Medulla oblongata (tissue), 1 donor: ENCODE results near the gene KIAA0232.
"Not testable (repeated sequence)": the region's sequence is repeated elsewhere in the genome, so short reads cannot be mapped to it uniquely, and the experiment has no call there.

ENCODE experiments used
- DNase-seq: peaks from one replicate; pipeline ENCODE4 v3.0.0-alpha.2; 2015; ENCODE audit errors: extremely low spot score

Gene KIAA0232

GRCh38 chr4:6773616-6774540 lies 8.6 kb upstream of the KIAA0232 start:
- no peak for DNase-seq

- DNase-seq: no peak
These were observed 6.8 kb upstream of the KIAA0232 start for GRCh38 chr4:6775746-6776145.

GRCh38 chr4:6776920-6777635 lies 5.4 kb upstream of the KIAA0232 start:
- DNase-seq: no peak

GRCh38 chr4:6777636-6778281 lies 4.8 kb upstream of the KIAA0232 start:
- DNase-seq: no peak

- DNase-seq: no peak
These were observed 4.1 kb upstream of the KIAA0232 start for GRCh38 chr4:6778435-6778834.

GRCh38 chr4:6779667-6780565 lies 2.6 kb upstream of the KIAA0232 start:
- DNase-seq: peak; percentile 50

GRCh38 chr4:6781113-6781512 lies 1.4 kb upstream of the KIAA0232 start:
- DNase-seq: no peak

- DNase-seq: no peak
These were observed 966 bp upstream of the KIAA0232 start for GRCh38 chr4:6781561-6781960.

- DNase-seq: no peak
These were observed 251 bp downstream of the KIAA0232 start for GRCh38 chr4:6782846-6783110.

- peak; percentile 95 for DNase-seq
These were observed 819 bp downstream of the KIAA0232 start for GRCh38 chr4:6783111-6783981.

GRCh38 chr4:6785572-6785925 lies 3.0 kb downstream of the KIAA0232 start:
- DNase-seq: no peak

GRCh38 chr4:6788123-6788522 lies 5.6 kb downstream of the KIAA0232 start:
- DNase-seq: no peak

- DNase-seq: not testable (repeated sequence)
These were observed 8.7 kb downstream of the KIAA0232 start for GRCh38 chr4:6791245-6791644.

- not testable (repeated sequence) for DNase-seq
These were observed 9.3 kb downstream of the KIAA0232 start for GRCh38 chr4:6791796-6792195.

GRCh38 chr4:6794189-6794588 lies 11.7 kb downstream of the KIAA0232 start:
- DNase-seq: no peak

- no peak for DNase-seq
These were observed 13.3 kb downstream of the KIAA0232 start for GRCh38 chr4:6795821-6796220.

GRCh38 chr4:6797368-6797767 lies 14.8 kb downstream of the KIAA0232 start:
- not testable (repeated sequence) for DNase-seq

- no peak for DNase-seq
These were observed 16.6 kb downstream of the KIAA0232 start for GRCh38 chr4:6799091-6799490.

- DNase-seq: no peak
These were observed 19.5 kb downstream of the KIAA0232 start for GRCh38 chr4:6802025-6802424.

GRCh38 chr4:6802626-6803025 lies 20.1 kb downstream of the KIAA0232 start:
- no peak for DNase-seq

- DNase-seq: no peak
These were observed 20.7 kb downstream of the KIAA0232 start for GRCh38 chr4:6803246-6803645.
